ENCODE measurements around the gene CD8B2.

Gene CD8B2

GRCh38 chr2:106523976-106524665, 37.0 kb downstream of the CD8B2 start:
- Histone ChIP-seq H3K36me3 (replicated peaks; ENCODE audit: low read depth, low read length) (no peaks in the 10 kb centered on the region), H3K27ac (ENCODE audit: low read length) (no peak overlapping the region), H3K4me1 (ENCODE audit: low read length) (no peaks in the 10 kb centered on the region), H3K9ac (ENCODE audit: low read length) (no peak overlapping the region), H3K4me2 (ENCODE audit: low read length) (no peak overlapping the region), H3K4me3 (ENCODE audit: low read length) (no peak overlapping the region), H4K20me1 (ENCODE audit: insufficient read depth, low read length) (no peaks in the 10 kb centered on the region), H3K27me3 (ENCODE audit: low read depth, low read length) (0 out of 2 replicates have a peak, but pooled peaks cover 10% of the 10 kb centered on the region), H3K9me3 (ENCODE audit: insufficient read depth, low read length) (no peaks in the 10 kb centered on the region), H3K79me2 (ENCODE audit: low read length) (no peaks in the 10 kb centered on the region), H2AFZ (ENCODE audit: low read depth, low read length) (no peak overlapping the region)
- TF ChIP-seq CTCF (IDR thresholded peaks at IDR 0.05; ENCODE audit: low read depth, low read length) (no peak), EZH2phosphoT487 (IDR thresholded peaks at IDR 0.05; ENCODE audit: low read depth) (no peak)

GRCh38 chr2:106530866-106531265, 43.7 kb downstream of the CD8B2 start:
- no peaks in the 10 kb centered on the region for H4K20me1 ChIP-seq (ENCODE audit: insufficient read depth, low read length)
- H3K27ac ChIP-seq (ENCODE audit: low read length) = no peak overlapping the region
- H3K9ac ChIP-seq (ENCODE audit: low read length) = no peak overlapping the region
- no peak for TF ChIP-seq EZH2phosphoT487 (IDR thresholded peaks at IDR 0.05; ENCODE audit: low read depth)
- no peak for TF ChIP-seq CTCF (IDR thresholded peaks at IDR 0.05; ENCODE audit: low read depth, low read length)
- H3K36me3 ChIP-seq (replicated peaks; ENCODE audit: low read depth, low read length) = no peaks in the 10 kb centered on the region
- H3K79me2 ChIP-seq (ENCODE audit: low read length) = no peaks in the 10 kb centered on the region
- H3K27me3 ChIP-seq (ENCODE audit: low read depth, low read length) = peaks cover 21% of the 10 kb centered on the region; the same call in 1 of the 2 replicates
- H3K4me3 ChIP-seq (ENCODE audit: low read length) = no peak overlapping the region
- H2AFZ ChIP-seq (ENCODE audit: low read depth, low read length) = no peak overlapping the region
- no peaks in the 10 kb centered on the region for H3K4me1 ChIP-seq (ENCODE audit: low read length)
- no peaks in the 10 kb centered on the region for H3K9me3 ChIP-seq (ENCODE audit: insufficient read depth, low read length)
- H3K4me2 ChIP-seq (ENCODE audit: low read length) = no peak overlapping the region

- no peak overlapping the region for H3K4me3 ChIP-seq (ENCODE audit: low read length)
- H3K79me2 ChIP-seq (ENCODE audit: low read length) = no peaks in the 10 kb centered on the region
- H3K27ac ChIP-seq (ENCODE audit: low read length) = no peak overlapping the region
- peaks cover 21% of the 10 kb centered on the region; the same call in 1 of the 2 replicates for H3K27me3 ChIP-seq (ENCODE audit: low read depth, low read length)
- no peaks in the 10 kb centered on the region for H4K20me1 ChIP-seq (ENCODE audit: insufficient read depth, low read length)
- no peaks in the 10 kb centered on the region for H3K36me3 ChIP-seq (replicated peaks; ENCODE audit: low read depth, low read length)
- H2AFZ ChIP-seq (ENCODE audit: low read depth, low read length) = no peak overlapping the region
- no peak for TF ChIP-seq CTCF (IDR thresholded peaks at IDR 0.05; ENCODE audit: low read depth, low read length)
- no peak for TF ChIP-seq EZH2phosphoT487 (IDR thresholded peaks at IDR 0.05; ENCODE audit: low read depth)
- H3K9me3 ChIP-seq (ENCODE audit: insufficient read depth, low read length) = no peaks in the 10 kb centered on the region
- H3K4me2 ChIP-seq (ENCODE audit: low read length) = no peak overlapping the region
- no peak overlapping the region for H3K9ac ChIP-seq (ENCODE audit: low read length)
- peaks cover 6% of the 10 kb centered on the region for H3K4me1 ChIP-seq (ENCODE audit: low read length)
Observed at GRCh38 chr2:106531676-106532214, 44.6 kb downstream of the CD8B2 start.

- Histone ChIP-seq H2AFZ (ENCODE audit: low read depth, low read length) (no peak overlapping the region), H3K79me2 (ENCODE audit: low read length) (no peaks in the 10 kb centered on the region), H3K27ac (ENCODE audit: low read length) (no peak overlapping the region), H3K27me3 (ENCODE audit: low read depth, low read length) (peaks cover 21% of the 10 kb centered on the region; the same call in 1 of the 2 replicates), H4K20me1 (ENCODE audit: insufficient read depth, low read length) (no peaks in the 10 kb centered on the region), H3K9me3 (ENCODE audit: insufficient read depth, low read length) (no peaks in the 10 kb centered on the region), H3K36me3 (replicated peaks; ENCODE audit: low read depth, low read length) (no peaks in the 10 kb centered on the region), H3K4me1 (ENCODE audit: low read length) (peaks cover 11% of the 10 kb centered on the region), H3K4me2 (ENCODE audit: low read length) (no peak overlapping the region), H3K4me3 (ENCODE audit: low read length) (no peak overlapping the region), H3K9ac (ENCODE audit: low read length) (no peak overlapping the region)
- TF ChIP-seq EZH2phosphoT487 (IDR thresholded peaks at IDR 0.05; ENCODE audit: low read depth) (no peak), CTCF (IDR thresholded peaks at IDR 0.05; ENCODE audit: low read depth, low read length) (no peak)
Observed at GRCh38 chr2:106532236-106532635, 45.1 kb downstream of the CD8B2 start.

Data from OCI-LY3 (cell line).